HL-60 (cell line): Measurements from ENCODE around the gene SFMBT2.
A peak's percentile ranks its signal among the peaks of the same experiment; 100 is the strongest.
"Not testable (repeated sequence)": the region's sequence is repeated elsewhere in the genome, so short reads cannot be mapped to it uniquely, and the experiment has no call there.

Experiments
- DNase-seq, 2 experiments: peaks; one replicate each; pipeline ENCODE4 v3.0.0-alpha.2; 2010 to 2020; ENCODE audit warnings: low read depth in 1 of 2, low spot score in 1 of 2
- H3K27ac ChIP-seq: fragments of 250-450 bp; sonication (Bioruptor Pico); replicated peaks from 2 replicates; pipeline ENCODE4 v1.5.1; 2020; ENCODE audit warnings: mild to moderate bottlenecking, moderate library complexity
- H3K27me3 ChIP-seq: fragments of 250-450 bp; sonication (Bioruptor Pico); 2 replicates; pipeline ENCODE4 v1.5.1; 2021; ENCODE audit warnings: mild to moderate bottlenecking, moderate library complexity; ENCODE audit not compliant: insufficient read depth, poor library complexity, severe bottlenecking
- H3K4me3 ChIP-seq: replicated peaks from 2 replicates; pipeline ENCODE4 v1.5.1; 2011; ENCODE audit warnings: mild to moderate bottlenecking, control low read depth, low read length; ENCODE audit not compliant: insufficient read depth
- GABPA ChIP-seq: IDR thresholded peaks from 2 replicates; pipeline ENCODE4 v1.6.1; 2012; ENCODE audit warnings: low read depth
- POLR2AphosphoS5 ChIP-seq: IDR thresholded peaks from 2 replicates; pipeline ENCODE4 v1.6.1; 2012; ENCODE audit warnings: low read depth
- SPI1 ChIP-seq: IDR thresholded peaks from 2 replicates; pipeline ENCODE4 v1.6.1; 2012; ENCODE audit warnings: low read depth, mild to moderate bottlenecking, borderline replicate concordance
- TF ChIP-seq, protein P1 (sequence below): IDR thresholded peaks from 2 replicates; pipeline ENCODE4 v1.6.1; 2012; ENCODE audit warnings: low read depth; ENCODE audit not compliant: insufficient replicate concordance
- TF ChIP-seq, protein P2 (sequence below): IDR thresholded peaks from one replicate; pipeline ENCODE4 v1.5.1; 2011; ENCODE audit warnings: low read length, control low read depth, inconsistent platforms; ENCODE audit not compliant: insufficient read depth

SFMBT2 gene

DNA sequence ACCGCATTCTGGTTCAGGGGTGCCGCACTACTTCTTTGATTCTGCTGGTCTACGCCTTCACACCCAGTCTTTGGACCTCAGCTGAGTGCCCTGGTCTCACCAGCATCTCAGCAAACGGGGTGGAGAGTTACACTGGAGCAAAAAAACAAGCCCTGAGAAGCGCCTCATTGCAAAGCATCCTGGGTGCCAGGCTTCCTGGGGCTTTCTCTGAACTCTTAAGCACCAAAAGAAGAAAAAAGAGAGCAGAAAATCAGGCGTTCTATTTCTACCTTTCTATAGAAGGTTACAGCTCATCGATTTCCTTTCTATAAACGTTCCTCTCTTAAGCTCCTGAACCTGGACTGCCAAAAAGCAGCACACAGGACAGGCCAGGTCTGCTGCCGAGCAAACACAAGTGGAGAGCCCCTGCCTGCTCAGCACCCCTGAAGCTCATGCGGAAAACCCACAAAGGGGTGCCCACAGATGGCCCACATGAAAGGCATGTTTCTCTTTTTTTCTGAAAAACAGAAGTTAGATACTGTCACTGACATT lies 217.9 kb downstream of the SFMBT2 start:
- TF ChIP-seq GABPA: no peak
- TF ChIP-seq, protein P1, sequence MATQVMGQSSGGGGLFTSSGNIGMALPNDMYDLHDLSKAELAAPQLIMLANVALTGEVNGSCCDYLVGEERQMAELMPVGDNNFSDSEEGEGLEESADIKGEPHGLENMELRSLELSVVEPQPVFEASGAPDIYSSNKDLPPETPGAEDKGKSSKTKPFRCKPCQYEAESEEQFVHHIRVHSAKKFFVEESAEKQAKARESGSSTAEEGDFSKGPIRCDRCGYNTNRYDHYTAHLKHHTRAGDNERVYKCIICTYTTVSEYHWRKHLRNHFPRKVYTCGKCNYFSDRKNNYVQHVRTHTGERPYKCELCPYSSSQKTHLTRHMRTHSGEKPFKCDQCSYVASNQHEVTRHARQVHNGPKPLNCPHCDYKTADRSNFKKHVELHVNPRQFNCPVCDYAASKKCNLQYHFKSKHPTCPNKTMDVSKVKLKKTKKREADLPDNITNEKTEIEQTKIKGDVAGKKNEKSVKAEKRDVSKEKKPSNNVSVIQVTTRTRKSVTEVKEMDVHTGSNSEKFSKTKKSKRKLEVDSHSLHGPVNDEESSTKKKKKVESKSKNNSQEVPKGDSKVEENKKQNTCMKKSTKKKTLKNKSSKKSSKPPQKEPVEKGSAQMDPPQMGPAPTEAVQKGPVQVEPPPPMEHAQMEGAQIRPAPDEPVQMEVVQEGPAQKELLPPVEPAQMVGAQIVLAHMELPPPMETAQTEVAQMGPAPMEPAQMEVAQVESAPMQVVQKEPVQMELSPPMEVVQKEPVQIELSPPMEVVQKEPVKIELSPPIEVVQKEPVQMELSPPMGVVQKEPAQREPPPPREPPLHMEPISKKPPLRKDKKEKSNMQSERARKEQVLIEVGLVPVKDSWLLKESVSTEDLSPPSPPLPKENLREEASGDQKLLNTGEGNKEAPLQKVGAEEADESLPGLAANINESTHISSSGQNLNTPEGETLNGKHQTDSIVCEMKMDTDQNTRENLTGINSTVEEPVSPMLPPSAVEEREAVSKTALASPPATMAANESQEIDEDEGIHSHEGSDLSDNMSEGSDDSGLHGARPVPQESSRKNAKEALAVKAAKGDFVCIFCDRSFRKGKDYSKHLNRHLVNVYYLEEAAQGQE: no peak
- TF ChIP-seq, protein P2, sequence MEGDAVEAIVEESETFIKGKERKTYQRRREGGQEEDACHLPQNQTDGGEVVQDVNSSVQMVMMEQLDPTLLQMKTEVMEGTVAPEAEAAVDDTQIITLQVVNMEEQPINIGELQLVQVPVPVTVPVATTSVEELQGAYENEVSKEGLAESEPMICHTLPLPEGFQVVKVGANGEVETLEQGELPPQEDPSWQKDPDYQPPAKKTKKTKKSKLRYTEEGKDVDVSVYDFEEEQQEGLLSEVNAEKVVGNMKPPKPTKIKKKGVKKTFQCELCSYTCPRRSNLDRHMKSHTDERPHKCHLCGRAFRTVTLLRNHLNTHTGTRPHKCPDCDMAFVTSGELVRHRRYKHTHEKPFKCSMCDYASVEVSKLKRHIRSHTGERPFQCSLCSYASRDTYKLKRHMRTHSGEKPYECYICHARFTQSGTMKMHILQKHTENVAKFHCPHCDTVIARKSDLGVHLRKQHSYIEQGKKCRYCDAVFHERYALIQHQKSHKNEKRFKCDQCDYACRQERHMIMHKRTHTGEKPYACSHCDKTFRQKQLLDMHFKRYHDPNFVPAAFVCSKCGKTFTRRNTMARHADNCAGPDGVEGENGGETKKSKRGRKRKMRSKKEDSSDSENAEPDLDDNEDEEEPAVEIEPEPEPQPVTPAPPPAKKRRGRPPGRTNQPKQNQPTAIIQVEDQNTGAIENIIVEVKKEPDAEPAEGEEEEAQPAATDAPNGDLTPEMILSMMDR: no peak
- TF ChIP-seq SPI1: no peak
- TF ChIP-seq POLR2AphosphoS5: no peak
- no peak overlapping the region for H3K4me3 ChIP-seq
- no peak overlapping the region for H3K27ac ChIP-seq
- H3K27me3 ChIP-seq: no peaks in the 10 kb centered on the region
- no peak for DNase-seq

DNA sequence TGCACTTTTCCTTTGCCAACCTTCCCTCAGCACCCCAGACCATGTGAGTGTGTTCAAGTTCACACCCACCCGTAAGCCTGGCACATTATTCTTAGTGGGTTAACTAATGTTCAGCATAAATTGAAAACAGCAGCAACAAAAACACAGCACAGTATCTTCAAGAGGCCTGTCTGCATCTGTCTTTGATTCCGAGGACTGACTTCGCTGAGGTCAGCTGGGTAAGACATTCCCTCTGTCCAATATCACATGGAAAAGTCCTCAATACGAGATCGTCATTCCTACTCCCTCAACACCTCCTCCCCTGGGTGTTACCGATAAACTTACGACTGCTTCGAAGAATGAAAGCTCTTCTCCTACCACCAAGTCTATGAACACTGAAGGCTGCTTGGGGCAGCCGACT lies 218.8 kb downstream of the SFMBT2 start:
- TF ChIP-seq, protein P1: no peak
- TF ChIP-seq GABPA (no peak), SPI1 (no peak), POLR2AphosphoS5 (no peak)
- TF ChIP-seq, protein P2: no peak
- no peak for DNase-seq
- no peaks in the 10 kb centered on the region for H3K27me3 ChIP-seq
- H3K27ac ChIP-seq: no peak overlapping the region
- no peak overlapping the region for H3K4me3 ChIP-seq

DNA sequence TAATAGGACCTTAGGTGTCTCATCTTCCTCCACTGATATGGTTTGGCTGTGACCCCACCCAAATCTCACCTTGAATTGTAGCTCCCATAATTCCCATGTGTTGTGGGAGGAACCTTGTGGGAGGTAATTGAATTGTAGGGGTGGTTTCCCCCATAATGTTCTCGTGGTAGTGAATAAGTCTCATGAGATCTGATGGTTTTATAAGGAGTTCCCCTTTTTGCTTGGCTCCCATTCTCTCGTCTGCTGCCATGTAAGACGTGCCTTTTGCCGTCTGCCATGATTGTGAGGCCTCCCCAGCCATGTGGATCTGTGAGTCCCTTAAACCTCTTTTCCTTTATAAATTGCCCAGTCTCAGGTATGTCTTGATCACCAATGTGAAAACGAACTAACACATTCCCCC lies 220.1 kb downstream of the SFMBT2 start:
- not testable (repeated sequence) for H3K27ac ChIP-seq, DNase-seq, H3K4me3 ChIP-seq, H3K27me3 ChIP-seq
- TF ChIP-seq SPI1: peak; percentile 54; the same call in 1 of the 2 replicates

DNA sequence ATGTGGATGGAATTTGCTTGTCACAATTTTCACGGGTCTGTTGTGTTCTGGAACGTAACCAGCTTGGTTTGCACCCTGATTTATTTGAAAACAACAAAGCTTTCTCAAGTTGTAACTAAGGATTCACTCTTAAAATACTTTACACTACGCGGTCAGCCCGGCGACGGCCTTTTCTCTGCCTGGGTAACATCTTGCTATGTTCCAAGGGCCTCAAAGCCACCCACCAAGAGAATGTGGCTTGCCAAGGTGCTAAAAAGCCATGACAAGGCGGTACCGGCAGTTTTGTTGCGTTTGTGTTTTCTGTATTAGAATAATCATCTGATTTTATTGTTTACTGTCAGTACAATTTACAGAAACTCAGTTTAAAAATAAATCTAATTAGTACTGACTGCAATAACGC lies 220.9 kb downstream of the SFMBT2 start:
- TF ChIP-seq, protein P2: no peak
- TF ChIP-seq GABPA: no peak
- H3K27ac ChIP-seq: no peak overlapping the region
- no peak overlapping the region for H3K4me3 ChIP-seq

More for the DNA sequence above, 220.9 kb downstream of the SFMBT2 start:
- H3K27me3 ChIP-seq: no peaks in the 10 kb centered on the region
- DNase-seq: no peak
